HG02759 (cell line): Measurements from ENCODE around the gene CBL.
"Not testable (repeated sequence)": the region's sequence is repeated elsewhere in the genome, so short reads cannot be mapped to it uniquely, and the experiment has no call there.

Experiments used
- ATAC-seq: cut with Tn5 transposase; IDR thresholded peaks from one replicate; pipeline ENCODE4 v1.9.1; 2021; ENCODE audit warnings: mild to moderate bottlenecking, moderate library complexity; ENCODE audit not compliant: unreplicated experiment

The CBL gene

GRCh38 chr11:119205574-119206510 lies at the start of gene CBL:
Gene CBL (plus strand): TSS chr11:119206339. CDS start chr11:119206418, 79 bp downstream.
- peak; percentile 88 for ATAC-seq

- no peak for ATAC-seq
These were observed 49.6 kb upstream of the CBL start for GRCh38 chr11:119156496-119156895.

GRCh38 chr11:119157063-119157462 lies 49.1 kb upstream of the CBL start:
- ATAC-seq = no peak

GRCh38 chr11:119158467-119158866 lies 47.7 kb upstream of the CBL start:
- ATAC-seq = no peak

DNA sequence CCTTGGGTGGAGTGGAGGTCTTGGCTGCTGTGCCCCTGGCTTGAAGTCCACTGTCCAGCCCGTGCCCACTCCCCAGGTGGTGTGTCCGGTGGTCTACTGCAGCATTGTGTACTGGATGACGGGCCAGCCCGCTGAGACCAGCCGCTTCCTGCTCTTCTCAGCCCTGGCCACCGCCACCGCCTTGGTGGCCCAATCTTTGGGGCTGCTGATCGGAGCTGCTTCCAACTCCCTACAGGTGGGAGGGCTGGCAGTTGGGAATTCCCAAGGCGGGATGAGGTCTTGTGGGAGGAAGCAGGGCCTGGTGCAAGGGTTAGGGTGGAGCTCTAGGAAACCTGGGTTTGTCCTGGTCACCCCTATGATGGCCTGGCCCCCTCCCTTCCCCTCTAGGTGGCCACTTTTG lies 46.0 kb upstream of the CBL start:
- ATAC-seq = no peak

DNA sequence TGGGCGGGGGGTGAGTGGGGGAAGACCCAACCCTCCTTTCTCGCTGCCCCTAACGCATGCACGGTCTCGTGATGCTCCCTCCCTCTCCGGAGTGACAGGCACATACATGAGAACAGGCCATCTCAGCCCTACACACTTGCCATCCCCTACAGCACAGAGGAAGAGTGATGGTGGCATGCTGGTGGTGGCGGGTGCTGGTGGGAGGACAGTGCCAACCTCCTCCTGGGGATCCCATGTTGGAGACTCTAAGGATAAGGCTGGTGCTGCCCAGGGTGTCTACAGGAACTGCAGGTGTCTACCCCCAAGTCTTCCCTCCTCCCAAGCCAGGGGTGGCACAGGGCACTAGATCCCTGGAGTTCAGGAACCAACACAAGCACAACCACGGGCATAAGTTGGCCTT lies 44.3 kb upstream of the CBL start:
- no peak for ATAC-seq

- ATAC-seq = no peak
These were observed 39.6 kb upstream of the CBL start for GRCh38 chr11:119166368-119167076.

DNA sequence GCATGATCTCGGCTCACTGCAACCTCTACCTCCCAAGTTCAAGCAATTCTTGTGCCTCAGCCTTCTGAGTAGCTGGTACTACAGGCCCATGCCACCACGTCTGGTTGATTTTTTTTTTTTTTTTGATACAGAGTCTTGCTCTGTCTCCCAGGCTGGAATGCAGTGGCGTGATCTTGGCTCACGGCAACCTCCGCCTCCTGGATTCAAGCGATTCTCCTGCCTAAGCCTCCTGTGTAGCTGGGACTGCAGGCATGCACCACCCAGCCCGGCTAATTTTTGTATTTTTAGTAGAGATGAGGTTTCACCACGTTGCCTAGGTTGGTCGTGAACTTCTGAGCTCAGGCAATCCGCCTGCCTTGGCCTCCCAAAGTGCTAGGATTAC lies 39.1 kb upstream of the CBL start:
- not testable (repeated sequence) for ATAC-seq

DNA sequence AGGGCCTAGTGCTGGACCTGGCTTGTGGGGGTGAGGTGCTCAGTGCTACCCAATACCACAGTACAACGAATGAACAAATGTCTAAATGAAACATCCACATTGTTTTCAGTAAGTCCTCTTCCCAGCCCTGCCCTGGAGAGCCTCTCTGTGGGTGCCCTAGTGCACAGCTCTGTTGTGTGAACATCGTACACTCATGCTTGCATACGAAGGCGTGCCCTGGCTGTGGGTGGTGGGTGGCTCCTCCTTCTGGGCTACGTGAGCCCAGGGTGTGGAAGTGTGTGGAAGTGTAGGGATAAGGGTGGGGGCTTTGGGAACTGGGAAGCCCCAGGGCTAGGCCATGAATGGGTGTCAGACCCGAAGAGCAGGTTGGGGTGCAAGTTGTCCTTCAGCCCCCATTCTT lies 38.2 kb upstream of the CBL start:
- ATAC-seq = no peak

DNA sequence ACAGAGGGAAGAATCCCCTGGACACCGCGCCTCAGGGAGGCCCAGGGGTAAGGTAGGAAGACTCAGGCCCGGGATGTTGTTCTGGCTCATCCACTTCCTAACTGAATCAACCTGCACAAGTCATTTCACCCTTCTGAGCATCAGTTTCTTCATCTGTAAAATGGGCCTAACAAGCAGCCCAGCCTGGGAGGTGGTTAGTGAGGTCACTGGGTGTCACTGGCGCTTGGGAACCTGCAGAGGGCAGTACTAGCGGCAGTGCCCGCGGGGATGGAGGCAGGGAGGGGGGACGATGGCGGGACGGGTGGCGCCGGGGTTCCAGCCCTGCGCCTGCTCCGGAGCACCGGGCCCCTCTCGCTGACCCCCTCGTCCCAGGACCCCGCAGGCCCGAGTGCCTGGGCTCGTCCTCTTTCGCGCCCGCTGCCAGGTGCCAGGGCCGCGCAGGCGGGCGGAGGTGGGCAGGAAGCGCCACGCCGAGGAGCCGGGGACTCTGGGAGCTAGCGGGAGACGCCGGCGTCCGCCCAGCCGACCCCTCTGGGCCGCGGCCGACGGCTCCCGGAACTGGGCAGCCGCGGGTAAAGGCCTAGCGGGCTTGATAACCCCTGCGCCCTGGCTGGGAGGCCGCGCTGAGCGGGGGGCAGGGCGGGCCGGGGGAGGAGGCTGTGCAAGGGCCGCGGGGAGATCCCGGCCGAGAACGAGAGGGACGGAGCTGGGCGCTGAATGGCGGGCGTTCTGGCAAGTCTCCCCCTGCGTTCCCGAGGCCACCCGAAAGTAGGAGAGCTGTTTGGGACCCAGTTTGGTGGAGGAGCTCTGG lies 37.5 kb upstream of the CBL start, which contains the start of gene NLRX1:
TSS of gene NLRX1 (plus strand) at position 255 of the 811 bp plus-strand sequence. CDS start 2,679 bp downstream, outside the sequence.
- peak; percentile 92 for ATAC-seq

GRCh38 chr11:119169282-119169719 lies 36.8 kb upstream of the CBL start:
- ATAC-seq = peak; percentile 22

DNA sequence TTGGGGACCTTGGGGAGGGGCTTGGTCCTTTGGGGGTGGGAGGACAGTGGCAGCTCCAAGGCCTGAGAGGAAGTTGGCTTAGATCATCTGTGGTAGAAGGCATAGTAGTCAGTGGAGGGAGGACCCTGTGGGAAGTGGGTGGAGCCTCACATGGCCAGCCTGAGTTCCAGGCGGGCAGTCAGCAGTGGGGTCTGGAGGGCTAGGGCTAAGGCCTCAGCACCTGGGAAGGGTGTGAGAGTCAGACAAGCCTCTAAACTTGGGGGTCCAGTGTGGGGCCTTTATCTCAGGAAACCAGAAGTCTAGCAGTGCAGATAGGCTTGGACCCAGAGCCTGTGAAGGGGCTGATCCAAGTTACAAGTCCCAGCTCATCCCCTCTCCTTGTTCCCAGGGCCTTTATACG lies 33.6 kb upstream of the CBL start:
- ATAC-seq = no peak

GRCh38 chr11:119173453-119173852 lies 32.7 kb upstream of the CBL start:
- no peak for ATAC-seq

DNA sequence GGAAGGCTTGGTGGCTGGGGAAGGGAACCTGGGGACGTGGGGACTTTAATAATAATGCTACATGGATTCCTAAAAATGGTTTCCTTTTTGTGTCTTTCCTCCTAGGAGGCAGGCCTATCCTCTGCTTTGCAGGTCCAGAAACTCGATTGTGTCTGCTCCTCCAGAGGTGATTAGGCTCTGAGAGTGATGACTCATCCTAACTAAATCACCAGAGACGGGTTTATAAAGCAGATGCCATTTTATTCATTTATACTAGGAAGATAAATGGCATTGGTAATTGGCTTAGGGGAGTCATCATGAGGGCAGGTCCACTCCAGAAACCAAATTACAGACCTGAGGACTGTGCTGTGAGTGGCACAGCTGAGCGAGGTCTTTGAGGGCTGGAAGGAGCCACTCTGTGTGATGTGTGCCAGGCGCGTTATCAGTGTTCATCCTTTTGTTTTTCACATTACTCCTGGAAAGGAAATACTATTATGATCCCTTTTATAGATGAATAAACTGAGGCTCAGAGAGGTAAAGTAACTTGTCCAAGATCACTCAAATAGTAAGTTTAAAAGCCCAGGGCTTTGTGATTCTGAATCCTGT lies 30.6 kb upstream of the CBL start:
- ATAC-seq = no peak

GRCh38 chr11:119178166-119178680 lies 27.9 kb upstream of the CBL start:
- ATAC-seq = no peak

DNA sequence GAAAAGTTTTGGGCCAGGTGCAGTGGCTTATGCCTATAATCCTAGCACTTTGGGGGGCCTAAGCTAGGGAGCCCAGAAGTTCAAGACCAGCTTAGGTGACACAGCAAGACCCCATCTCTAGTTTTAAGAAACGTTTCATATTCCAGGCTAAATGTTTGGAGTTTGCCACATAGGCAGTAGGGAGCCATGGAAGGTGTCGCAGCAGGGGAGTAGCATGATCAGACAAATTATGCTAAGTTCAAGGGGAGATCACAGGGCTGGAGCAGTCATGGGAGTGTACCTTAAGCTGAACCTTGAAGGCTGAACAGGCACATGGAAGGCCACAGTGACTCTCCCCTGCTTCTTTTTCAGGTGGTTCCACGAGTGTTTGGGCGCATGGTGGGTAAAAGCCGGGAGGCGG lies 26.8 kb upstream of the CBL start:
- ATAC-seq = no peak

DNA sequence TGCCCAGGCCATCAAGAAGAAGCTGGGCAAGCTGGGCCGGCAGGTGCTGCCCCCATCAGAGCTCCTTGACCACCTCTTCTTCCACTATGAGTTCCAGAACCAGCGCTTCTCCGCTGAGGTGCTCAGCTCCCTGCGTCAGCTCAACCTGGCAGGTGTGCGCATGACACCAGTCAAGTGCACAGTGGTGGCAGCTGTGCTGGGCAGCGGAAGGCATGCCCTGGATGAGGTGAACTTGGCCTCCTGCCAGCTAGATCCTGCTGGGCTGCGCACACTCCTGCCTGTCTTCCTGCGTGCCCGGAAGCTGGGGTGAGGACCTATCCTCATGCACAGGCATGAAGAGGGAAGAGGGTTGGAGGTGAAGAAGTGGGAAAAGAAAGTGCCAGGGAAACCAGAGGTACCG lies 26.2 kb upstream of the CBL start:
- ATAC-seq = no peak

- ATAC-seq = no peak
These were observed 25.1 kb upstream of the CBL start for GRCh38 chr11:119180729-119181676.

- ATAC-seq = no peak
These were observed 24.3 kb upstream of the CBL start for GRCh38 chr11:119181677-119182412.
